B cell (primary cell): ENCODE data around the gene ACOXL.

Experiments used
- EZH2 ChIP-seq: IDR thresholded peaks from 2 replicates; pipeline ENCODE4 v1.6.1; 2012; ENCODE audit warnings: borderline replicate concordance, low read depth, mild to moderate bottlenecking, moderate library complexity, low read length; ENCODE audit not compliant: insufficient read depth, poor library complexity, severe bottlenecking
- TF ChIP-seq, protein P1 (sequence below): fragments of 200-600 bp; IDR thresholded peaks from one replicate; pipeline ENCODE4 v1.8.0; 2022; ENCODE audit warnings: antibody characterized with exemption, mild to moderate bottlenecking

DNA sequence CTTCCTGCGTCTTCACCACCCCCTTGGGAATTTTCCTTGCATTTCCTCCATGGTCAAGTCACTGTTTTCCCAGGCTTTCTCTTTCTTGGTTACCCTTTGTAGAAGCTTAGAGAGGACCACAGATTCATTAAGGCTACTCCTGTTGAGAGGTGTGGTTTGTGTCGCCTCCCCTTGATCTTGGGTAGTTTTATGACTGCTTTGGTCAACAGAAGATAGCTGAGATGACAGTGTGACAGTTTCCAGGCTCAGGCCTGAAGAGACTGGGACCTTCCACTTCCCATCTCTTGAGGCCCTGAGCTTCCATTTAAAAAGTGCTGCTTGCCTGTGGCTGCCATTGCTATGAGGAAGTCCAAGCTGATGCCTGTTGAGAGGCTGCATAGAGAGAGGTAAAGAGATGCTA lies 5.4 kb downstream of the ACOXL start:
- TF ChIP-seq, protein P1, sequence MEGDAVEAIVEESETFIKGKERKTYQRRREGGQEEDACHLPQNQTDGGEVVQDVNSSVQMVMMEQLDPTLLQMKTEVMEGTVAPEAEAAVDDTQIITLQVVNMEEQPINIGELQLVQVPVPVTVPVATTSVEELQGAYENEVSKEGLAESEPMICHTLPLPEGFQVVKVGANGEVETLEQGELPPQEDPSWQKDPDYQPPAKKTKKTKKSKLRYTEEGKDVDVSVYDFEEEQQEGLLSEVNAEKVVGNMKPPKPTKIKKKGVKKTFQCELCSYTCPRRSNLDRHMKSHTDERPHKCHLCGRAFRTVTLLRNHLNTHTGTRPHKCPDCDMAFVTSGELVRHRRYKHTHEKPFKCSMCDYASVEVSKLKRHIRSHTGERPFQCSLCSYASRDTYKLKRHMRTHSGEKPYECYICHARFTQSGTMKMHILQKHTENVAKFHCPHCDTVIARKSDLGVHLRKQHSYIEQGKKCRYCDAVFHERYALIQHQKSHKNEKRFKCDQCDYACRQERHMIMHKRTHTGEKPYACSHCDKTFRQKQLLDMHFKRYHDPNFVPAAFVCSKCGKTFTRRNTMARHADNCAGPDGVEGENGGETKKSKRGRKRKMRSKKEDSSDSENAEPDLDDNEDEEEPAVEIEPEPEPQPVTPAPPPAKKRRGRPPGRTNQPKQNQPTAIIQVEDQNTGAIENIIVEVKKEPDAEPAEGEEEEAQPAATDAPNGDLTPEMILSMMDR: no peak
- no peak for TF ChIP-seq EZH2
